NCI-H1105 (cell line): ENCODE measurements around the gene FUCA1.
A peak's percentile ranks its signal among the peaks of the same experiment; 100 is the strongest.
"Not testable (repeated sequence)": the region's sequence is repeated elsewhere in the genome, so short reads cannot be mapped to it uniquely, and the experiment has no call there.

Experiments used
- DNase-seq: peaks from one replicate; lab custom pipeline; 2025; lab: John Stamatoyannopoulos, UW

The FUCA1 gene

DNA sequence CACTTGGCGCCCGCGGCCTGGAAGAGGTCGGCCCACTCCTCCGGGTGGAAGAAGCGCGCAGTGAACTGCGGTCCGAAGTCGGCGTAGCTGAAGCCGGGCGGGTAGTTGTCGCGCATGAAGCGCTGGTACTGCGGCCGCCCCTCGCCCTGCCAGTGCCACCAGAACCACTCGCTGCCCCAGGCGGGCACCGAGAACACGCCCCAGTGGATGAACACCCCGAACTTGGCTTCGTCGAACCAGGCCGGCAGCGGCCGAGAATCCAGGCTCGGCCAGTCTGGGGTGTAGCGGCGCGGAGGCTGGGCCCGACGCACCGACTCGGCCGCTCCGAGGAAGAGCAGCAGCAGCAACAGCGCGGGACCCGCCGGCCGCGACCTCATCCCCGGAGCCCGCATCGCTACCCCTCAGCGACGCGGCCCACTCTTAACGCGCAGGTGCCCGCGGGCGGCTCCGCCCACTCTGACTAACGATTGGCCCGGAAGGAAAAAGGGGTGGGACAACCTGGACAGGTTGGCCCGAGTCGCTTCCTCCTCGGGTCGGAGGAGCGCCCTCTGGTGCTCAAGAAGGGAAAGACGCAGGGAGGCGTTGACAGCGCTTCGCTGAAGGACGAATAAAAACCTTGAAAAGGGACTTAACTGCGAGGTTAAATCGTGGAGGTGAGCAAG is at the start of gene FUCA1:
FUCA1 (minus strand) TSS at position 396 of the 662 bp plus-strand sequence; CDS start at position 392, 4 bp downstream.
- peak; percentile 96 for DNase-seq

DNA sequence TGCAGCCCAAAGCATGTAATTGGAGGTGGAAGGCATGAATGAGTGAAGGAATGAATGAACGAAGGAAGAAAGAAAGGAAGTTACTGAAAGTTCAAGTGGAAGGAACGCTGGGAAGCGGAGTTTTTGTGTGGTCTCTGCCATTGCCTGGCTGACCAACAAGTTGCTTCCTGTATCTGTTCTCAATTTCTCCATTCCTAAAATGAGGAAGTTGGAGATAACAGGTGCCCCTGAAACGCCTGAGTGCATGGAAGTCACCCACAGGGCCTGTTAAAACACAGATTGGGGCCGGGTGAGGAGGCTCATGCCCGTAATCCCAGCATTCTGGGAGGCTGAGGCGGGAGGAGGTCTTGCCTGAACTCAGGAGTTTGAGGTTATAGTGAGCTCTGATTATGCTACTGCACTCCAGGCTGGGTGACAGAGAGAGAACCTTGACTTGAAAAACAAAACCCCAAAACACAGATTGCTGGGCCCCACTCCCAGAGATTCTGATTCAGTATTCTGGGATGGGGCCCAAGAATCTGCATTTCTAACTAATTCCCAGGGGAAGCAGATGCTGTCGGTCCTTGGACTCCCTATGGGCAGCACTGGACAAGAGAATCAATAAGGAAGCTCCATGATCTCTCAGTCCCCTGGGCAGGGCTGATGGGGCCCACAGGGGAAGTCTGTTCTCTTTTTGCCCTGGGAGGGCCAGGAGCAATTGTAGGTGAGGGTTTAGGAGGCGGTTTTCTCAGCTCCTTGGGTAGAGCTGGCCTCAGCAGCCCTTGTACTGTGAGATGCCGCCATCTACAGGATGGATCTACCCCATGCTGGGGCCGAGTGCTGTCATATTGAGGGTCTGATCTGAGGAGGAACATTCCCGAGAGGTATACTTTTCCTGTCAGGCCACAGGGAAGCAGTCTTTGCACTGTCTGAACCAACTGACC is 48.4 kb upstream of the FUCA1 start:
- no peak for DNase-seq

DNA sequence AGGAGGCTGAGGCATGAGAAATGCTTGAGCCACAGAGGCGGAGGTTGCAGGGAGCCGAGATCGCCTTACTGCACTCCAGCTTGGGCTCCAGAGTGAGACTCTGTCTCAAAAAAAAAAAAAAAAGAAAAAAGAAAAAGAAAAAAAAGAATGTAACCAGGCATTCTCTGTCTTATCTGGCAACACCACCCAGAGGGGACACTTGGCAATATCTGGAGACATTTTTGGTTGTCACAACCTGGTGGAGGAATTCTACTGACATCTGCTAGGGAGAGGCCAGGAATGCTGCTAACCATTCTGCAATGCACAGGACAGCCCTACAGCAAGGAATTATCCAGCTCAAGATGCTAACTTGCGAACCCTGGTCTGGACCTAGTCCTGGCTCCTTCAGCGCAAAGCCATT is 47.4 kb upstream of the FUCA1 start:
- DNase-seq, result no peak

DNA sequence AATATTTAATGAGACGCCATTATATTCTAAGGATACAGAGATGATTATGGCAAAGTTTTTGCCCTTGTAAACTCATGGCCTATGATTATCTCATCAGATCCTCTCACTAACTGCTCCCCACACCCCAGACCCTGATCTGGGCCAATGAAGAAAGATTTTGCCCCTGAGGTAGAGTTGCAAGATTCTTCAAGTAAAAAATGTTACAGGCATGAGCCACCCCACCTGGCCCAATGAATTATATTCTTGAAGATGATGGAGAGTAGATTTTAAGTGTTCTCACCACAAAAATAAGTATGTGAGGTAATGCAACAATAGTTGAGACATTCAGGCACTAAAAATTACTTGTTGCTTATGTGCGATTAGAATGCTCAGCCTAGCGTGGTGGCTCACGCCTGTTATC is 46.8 kb upstream of the FUCA1 start:
- DNase-seq, result no peak

DNA sequence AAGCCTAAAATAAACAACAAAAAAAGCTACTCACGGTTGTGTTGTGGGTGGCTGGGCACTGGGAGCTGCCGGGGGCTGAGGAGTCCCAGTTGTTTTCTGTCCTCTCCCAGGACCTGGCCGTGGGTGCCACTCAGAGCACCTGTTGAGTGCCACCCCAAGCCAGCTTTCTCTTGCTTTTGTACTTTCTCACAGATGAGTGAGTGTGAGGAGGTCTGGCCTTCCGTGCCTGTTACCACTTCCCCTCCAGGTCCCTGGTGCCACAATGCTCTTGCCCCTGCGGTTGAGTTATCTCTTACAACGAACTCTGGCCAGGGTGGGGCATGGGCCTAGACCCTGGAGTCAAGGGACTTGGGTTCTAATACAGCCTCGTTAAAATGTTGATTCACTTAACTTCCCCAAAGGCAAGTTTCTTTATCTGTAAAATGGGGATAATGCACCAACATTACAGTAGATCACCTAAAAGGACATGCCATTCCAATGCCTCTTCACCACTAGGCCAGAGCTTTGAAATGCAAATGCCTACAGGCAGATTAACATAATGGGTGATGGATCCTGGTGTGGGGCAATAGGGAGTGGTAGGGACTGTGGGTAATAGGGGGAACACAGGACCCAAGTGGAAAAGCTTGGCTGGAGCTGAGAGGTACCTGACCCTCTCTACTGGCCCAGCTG is 45.3 kb upstream of the FUCA1 start, which contains the start of gene CNR2:
CNR2 (minus strand) TSS at position 151 of the 669 bp plus-strand sequence. CDS start 37,745 bp downstream, outside the sequence.
- DNase-seq, result no peak

DNA sequence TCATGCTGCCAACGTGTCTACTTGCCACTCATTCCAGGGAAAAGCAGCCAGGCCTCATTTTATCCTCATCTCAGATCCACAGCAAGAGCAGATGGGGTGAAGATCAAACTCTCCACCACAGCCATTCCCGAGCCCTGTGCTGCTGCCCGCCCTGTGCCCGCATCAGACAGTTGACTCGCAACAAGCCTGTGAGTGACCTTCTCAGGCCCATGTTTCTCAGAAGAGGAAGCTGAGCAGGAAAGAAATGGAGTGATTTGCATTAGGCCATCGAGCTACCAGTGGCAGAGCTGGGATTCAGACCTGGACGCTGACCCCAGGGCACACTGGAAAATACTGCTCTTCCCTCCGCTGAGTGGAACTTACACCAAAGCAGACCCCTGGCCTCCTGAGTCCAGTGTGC is 43.8 kb upstream of the FUCA1 start:
- DNase-seq, result no peak

DNA sequence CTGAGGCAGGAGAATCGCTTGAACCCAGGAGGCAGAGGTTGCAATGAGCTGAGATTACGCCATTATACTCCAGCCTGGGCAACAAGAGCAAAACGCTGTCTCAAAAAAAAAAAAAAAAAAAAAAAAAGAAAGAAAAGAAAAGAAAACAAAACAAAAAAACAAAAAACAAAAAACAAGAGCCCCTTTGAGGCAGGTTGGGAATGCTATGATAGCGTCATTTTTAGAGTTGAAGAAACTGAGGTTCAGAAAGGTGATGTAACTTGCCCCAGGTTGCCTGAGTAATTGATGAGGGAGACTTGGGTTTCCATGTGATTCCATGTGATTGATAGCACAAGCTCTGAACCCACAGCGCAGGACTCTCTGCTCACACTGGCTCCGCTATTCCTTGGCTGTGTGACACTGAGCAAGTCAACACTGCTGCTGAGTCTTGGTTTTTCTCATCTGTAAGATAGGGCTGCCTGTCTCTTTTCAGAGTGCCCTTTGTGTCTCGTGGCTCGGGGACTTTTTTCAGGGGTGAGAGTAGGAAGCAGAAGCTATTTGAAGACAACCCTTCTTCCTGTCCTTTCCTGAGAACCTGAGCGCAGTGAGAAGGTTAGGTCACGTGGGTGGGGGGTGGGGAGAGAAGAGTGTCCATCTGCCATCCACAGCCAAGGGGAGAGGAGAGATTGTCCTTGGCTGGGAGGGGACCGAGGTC is 42.6 kb upstream of the FUCA1 start:
- no peak for DNase-seq

DNA sequence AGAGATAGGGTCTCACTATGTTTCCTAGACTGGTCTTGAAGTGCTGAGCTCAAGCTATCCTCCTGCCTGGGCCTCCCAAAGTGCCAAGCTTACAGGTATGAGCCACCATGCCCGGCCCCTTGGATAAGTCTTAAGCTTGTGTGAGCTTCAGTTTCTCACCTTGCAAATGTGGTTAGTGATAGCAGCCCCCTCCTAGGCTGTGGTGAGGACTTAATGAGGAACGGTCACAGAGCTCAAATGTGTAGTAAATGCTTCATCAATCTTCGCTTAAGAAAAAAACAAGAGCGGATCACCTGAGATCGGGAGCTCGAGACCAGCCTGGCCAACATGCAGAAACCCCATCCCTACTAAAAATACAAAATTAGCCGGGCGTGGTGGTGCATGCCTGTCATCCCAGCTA is 42.1 kb upstream of the FUCA1 start:
- DNase-seq, result no peak

DNA sequence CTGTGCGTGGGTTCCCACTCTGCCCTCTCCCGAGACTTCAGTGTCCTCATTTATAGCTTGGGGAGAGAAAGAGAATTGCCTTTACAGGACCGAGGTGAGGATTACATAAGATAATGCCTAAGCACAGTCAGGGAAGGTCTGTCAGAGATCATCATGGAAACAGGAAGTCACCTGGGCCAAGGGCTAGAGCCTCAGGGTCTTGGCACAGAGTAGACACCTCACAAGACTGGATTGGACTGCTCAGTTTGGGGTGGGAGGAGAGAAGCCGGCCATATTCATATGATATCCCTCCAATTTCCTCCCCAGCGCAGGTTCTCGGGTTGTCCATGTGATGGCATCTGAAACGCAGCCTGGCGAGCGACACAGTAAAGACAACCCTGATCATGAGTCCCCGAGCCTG is 41.3 kb upstream of the FUCA1 start:
- no peak for DNase-seq

DNA sequence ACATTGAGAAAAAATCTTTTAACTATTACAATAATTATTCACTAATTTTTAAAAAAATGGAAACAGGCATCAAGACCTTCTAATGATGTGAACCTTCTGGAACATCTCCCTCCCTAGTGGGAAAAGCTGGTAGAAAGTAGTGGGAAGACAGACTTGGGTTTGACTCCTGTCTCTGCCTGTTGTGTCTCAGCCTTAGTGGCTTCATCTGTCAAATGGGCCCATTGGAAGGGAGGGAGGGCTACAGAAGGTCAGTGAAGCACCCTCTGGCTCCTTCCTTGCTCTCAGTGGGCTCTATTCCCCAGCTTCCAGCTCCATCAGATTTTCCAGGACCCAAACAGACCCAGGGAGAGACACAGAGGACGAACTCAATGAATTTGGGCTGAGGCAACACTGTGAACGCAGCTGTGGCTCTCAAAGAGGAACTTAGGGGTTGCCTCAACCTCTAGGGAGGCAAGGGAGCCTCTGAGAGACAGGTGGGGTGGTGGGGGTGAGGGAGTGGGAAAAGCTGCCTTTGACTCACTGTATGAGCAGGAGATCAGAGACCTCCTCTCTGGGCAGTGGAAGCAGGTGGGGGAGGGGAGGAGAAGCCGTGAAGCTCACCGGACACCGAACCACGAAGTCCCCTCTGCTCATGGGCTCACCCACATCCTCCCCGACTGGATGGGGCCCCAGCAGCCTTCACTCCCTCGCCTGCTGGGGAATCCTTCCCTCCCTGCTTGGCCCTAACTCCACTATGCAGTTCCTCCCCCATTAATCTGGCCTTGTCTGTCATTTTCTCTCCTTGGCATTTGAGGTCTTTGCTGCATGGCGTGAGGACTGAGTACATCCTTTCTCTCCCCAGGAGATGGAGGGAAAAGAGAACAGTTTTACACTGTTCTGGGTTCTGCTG is 40.6 kb upstream of the FUCA1 start:
- no peak for DNase-seq

DNA sequence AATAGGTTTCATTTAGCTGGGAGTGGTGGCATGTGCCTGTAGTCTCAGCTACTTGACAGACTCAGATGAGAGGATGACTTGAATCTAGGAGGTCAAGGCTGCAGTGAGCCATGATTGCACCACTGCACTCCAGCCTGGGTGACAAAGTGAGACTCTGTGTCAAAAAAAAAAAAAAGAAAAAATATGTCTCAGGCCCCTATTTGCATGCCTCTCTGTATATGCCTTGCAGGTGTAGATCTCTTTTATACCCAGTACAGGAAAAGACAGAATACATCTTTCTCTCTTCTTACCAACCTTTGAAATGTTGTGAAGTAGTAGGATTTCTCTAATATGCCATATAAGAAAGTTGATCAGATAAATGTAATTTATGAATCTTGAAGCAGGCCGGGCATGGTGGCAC is 38.6 kb upstream of the FUCA1 start:
- DNase-seq, result no peak

DNA sequence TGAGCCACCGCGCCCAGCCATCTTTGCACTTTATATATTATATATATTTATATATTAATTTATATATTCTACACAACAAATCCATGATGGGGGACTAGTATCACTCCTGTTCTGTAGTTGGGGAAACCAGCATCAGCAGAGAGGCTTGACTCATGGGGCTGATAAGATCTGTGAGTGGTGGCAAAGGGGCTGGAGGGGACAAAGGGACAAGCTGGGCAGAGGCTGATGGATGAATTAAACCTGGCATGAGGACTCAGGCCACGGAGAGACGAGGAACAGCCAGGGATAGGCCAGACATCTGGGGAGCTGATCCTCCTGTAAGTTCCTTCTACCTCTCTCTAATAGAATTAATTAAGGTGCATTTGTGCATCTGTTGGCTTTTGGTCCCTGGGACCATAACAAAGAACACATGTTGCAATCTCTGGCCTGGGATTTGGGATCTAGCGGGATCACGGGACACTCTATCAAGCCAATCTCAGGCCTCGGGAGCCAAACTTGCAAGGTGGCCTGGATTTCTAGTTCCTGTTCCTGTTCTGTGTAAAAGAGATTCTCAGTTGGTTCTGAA is 37.5 kb upstream of the FUCA1 start:
- DNase-seq, result no peak

DNA sequence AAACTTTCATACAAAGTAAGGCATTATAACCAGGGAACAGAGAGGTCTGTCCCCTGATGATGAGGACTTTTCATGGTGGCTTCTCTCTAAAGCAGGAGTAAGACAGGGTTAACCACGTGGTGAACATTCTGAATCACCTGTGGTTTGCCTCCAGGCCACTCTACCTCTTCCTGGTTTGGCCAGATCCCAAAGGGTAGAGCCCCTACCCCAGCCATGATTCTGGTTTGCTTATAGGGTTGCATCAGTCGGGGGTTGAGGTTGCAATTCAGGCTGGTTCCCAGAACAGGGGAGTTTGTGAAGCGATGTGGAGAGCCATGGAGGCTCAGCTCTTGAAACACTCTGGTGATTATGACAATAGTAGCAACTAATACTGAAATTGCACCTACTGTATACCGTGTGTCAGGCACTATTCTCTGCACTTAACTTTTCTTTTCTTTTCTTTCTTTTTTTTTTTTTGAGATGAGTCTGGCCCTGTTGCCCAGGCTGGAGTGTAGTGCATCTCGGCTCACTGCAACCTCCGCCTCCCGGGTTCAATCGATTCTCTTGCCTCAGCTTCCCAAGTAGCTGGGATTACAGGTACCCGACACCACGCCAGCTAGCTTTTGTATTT is 36.8 kb upstream of the FUCA1 start:
- DNase-seq, result no peak

DNA sequence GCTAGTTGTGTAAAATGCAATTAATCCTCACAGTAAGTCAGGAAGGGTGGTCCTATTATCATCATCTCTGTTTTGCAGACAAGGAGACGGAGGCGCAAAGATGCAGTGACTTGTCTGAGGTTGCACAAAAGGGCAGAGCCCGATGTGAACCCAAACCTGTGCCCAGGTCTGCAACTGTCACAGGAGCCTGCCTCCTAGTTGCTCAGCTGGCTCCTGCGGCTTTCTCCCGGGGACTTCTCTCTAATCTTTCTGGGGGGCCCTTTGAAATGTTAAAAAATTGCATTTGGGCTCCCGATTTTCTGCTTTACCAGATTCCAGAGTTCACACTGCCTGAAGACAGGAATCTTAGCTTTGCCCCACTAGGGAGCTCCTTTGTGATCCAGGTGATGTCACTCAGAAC is 35.7 kb upstream of the FUCA1 start:
- DNase-seq, result no peak

DNA sequence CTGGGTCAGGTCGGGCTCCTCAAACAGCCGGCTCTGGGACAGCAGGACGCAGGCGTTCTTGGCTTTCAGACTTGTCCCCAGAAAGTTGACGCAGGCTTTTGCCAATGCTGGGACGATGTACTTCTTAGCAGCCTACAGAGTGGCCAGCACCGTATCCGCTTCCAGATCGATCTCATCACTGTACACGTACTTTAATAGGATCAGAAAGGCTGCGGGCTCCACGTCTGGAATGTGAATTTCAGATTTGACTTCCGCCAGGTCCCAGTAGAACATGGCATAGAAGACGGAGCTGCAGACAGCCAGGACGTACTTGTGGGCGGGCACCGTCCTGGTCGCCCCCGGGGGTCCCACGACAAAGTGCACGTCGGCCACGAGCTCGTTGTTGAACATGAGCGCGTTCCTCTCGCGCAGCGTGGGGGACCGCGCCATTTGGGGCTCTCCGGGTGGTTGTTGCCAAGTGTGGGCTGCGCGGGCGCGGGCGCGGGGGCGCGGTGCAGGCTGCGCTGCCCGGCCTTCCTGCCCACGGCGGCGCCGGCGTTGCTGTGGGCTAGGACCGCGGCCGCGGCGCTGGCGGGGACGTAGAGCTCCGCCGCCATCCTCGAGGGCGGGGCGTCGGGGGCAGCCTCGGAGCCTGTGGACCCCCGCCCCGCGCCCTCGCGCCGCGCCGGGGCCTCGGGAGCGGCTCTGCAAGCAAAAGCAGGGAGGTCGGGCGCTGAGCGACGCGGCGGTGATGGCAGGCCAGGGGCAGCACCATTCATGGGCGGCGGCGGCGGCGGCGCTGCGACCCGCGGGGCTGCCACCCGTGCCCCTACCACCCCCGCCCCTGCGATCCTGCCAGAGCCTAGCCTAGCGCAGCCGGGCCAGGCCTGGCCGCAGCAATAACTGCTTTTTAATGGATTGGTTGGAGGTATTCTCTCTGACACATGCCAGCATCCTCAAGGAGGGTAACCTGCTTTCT is 34.5 kb upstream of the FUCA1 start:
- no peak for DNase-seq

DNA sequence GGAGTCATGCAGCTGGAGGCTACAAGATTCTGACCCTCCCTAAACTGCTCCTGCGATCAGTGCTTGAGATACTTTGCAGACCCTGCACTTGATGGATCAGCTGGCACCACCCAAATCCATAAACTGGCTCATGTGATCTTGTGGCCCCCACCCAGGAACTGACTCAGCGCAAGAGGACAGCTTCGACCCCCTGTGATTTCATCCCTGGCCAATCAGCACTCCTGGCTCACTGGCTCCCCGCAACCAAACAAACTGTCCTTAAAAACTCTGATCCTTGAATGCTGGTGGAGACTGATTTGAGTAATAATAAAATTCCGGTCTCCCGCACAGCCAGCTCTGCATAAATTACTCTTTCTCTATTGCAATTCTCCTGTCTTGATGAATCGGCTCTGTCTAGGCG is 31.9 kb upstream of the FUCA1 start:
- not testable (repeated sequence) for DNase-seq

DNA sequence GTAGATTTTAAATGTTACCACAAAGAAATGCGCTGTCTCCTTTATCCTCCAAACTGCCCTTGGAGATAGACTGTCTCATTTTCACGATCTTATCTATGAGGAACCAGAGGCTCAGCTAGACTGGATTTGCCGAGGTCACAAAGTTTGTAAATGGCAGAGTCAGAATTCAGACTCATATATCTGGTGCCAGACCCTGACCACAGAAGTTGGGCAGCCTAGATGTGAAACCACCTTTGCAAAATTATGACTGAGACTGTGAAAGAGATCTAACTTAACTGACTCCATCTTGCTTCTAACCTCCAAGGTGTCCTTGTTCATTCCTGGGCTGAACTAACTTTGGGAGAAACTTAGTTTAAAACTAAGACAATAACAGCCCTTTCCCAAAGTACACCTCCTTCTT is 31.0 kb upstream of the FUCA1 start:
- DNase-seq, result no peak

DNA sequence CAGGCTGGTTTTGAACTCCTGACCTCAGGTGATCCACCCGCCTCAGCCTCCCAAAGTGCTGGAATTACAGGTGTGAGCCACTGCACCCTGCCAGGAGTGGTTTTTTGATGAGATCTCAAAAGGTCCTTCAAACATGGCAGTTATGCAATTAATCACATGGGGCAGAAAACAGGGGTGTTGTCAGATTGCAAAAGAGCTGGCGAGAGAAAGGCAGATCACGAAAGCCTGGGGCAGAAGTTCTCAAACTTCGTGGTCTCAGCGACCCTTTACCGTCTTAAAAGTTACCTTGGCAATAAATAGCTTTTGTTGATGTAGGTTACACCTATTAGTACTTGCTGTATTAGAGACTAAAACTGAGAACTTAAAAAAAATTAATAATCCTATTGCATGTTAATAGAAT is 29.0 kb upstream of the FUCA1 start:
- no peak for DNase-seq

DNA sequence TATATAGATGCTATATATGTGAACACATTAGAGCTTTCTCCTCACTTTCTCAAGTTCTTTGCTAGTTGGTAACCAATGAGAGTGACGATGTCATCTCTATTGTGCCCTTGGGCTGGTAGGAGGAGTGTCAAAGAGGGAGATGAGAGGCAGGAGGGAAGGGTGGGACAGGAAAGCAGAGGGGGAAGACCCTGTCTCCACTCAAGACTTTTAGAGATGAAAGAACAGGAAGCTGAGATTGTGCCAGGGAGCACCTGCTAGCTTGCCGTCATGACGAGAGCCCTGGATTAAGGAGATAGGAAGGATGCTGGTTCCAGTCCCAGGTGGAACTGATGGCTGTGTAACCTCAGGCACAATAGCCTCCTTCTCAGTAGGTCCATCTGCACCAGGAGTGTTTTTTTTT is 28.4 kb upstream of the FUCA1 start:
- no peak for DNase-seq
